Endothelial cell of umbilical vein (primary cell): ENCODE results near the gene KIF9. TPM values are rescaled to one million over a fixed set of nuclear protein-coding genes. Genes with fewer than 3 reads are reported as not detected.

Source experiments
- BruUV-seq: library from RNA; stranded (reverse); fragments of 400-500 nt; replicated peaks from 2 replicates; lab custom pipeline; 2021; lab: Mats Ljungman, UMichigan
- CTCF ChIA-PET: fragments of 300-600, 350-600 bp; sonication (Branson Sonifier 250); formaldehyde crosslinking; loops from one replicate; lab custom pipeline; 2021; ENCODE audit warnings: antibody characterized with exemption, inconsistent platforms; lab: Charles Lee
- POLR2A ChIA-PET: fragments of 300-600, 350-600 bp; sonication (Branson Sonifier 250); formaldehyde crosslinking; loops from one replicate; lab custom pipeline; 2021; ENCODE audit warnings: antibody characterized with exemption, inconsistent platforms; lab: Charles Lee
- DNase-seq: peaks from one replicate; pipeline ENCODE4 v3.0.0-alpha.2; 2011; ENCODE audit warnings: low read depth, low spot score
- FAIRE-seq: peaks from 2 replicates; lab custom pipeline; 2011; peaks lifted over from hg19 to GRCh38; lab: Jason Lieb, UNC
- H2AFZ ChIP-seq: 2 replicates; pipeline ENCODE4 v1.6.0; 2012; ENCODE audit warnings: low read depth, low read length, control low read depth, inconsistent platforms
- H3K27ac ChIP-seq: 2 replicates; pipeline ENCODE4 v1.5.1; 2011; ENCODE audit warnings: low read depth, mild to moderate bottlenecking, control low read depth, low read length, moderate library complexity; ENCODE audit not compliant: insufficient read depth
- H3K27me3 ChIP-seq, 2 experiments: 2 replicates each; pipeline versions ENCODE4 v1.6.0 to v1.6.1; 2011; ENCODE audit warnings: low read length in 2 of 2, mixed read lengths in 1 of 2; ENCODE audit not compliant: control insufficient read depth in 2 of 2, insufficient read depth in 2 of 2
- H3K36me3 ChIP-seq, 2 experiments: 2 replicates in 1 of 2; 3 replicates in 1 of 2; pipeline ENCODE4 v1.5.1; 2011; ENCODE audit warnings: low read length in 2 of 2, mild to moderate bottlenecking in 1 of 2, moderate library complexity in 1 of 2; ENCODE audit not compliant: control insufficient read depth in 2 of 2, insufficient read depth in 2 of 2; ENCODE audit errors: extremely low read depth in 1 of 2
- H3K4me1 ChIP-seq: 3 replicates; pipeline ENCODE4 v1.5.1; 2011; ENCODE audit warnings: mild to moderate bottlenecking, low read length; ENCODE audit not compliant: control insufficient read depth, insufficient read depth; ENCODE audit errors: extremely low read depth
- H3K4me2 ChIP-seq: 2 replicates; pipeline ENCODE4 v1.6.1; 2011; ENCODE audit warnings: low read length, control low read depth, mixed read lengths; ENCODE audit not compliant: insufficient read depth
- H3K4me3 ChIP-seq, 3 experiments: fragments of 200-600 bp in 1 of 3; sonication (generic), shearing (Covaris generic) in 1 of 3; replicated peaks in 1 of 3; 2 replicates each; pipeline ENCODE4 v1.5.1; 2011 to 2016; ENCODE audit warnings: control low read depth in 3 of 3, low read length in 3 of 3, mild to moderate bottlenecking in 2 of 3, inconsistent platforms in 1 of 3, low read depth in 1 of 3, moderate library complexity in 1 of 3; ENCODE audit not compliant: insufficient read depth in 1 of 3
- H3K79me2 ChIP-seq: 2 replicates; pipeline ENCODE4 v1.6.0; 2012; ENCODE audit warnings: low read length, inconsistent platforms; ENCODE audit not compliant: control insufficient read depth, insufficient read depth
- H3K9ac ChIP-seq: replicated peaks from 2 replicates; pipeline ENCODE3; 2011; ENCODE audit warnings: low read length, control low read depth; ENCODE audit not compliant: insufficient read depth; ENCODE audit errors: extremely low read depth
- H3K9me1 ChIP-seq: replicated peaks from 3 replicates; pipeline ENCODE4 v1.6.0; 2011; ENCODE audit warnings: mild to moderate bottlenecking, low read length; ENCODE audit not compliant: control insufficient read depth, insufficient read depth; ENCODE audit errors: extremely low read depth
- H3K9me3 ChIP-seq: replicated peaks from 2 replicates; pipeline ENCODE4 v1.5.1; 2012; ENCODE audit warnings: low read length, inconsistent platforms; ENCODE audit not compliant: control insufficient read depth, insufficient read depth
- H4K20me1 ChIP-seq: replicated peaks from 2 replicates; pipeline ENCODE3; 2011; ENCODE audit warnings: mild to moderate bottlenecking, low read length; ENCODE audit not compliant: control insufficient read depth, insufficient read depth; ENCODE audit errors: extremely low read depth
- EZH2 ChIP-seq: IDR thresholded peaks from 2 replicates; pipeline ENCODE4 v1.6.1; 2012; ENCODE audit warnings: borderline replicate concordance, low read depth, mild to moderate bottlenecking, moderate library complexity, low read length, inconsistent platforms; ENCODE audit not compliant: severe bottlenecking
- FOS ChIP-seq: IDR thresholded peaks from 2 replicates; pipeline ENCODE4 v1.6.1; 2011; ENCODE audit warnings: mild to moderate bottlenecking, low read length, moderate library complexity, borderline replicate concordance; ENCODE audit not compliant: insufficient read depth
- GATA2 ChIP-seq: IDR thresholded peaks from 2 replicates; pipeline ENCODE4 v1.7.0; 2011; ENCODE audit warnings: low read depth, mild to moderate bottlenecking, moderate library complexity, mixed read lengths, low read length; ENCODE audit not compliant: insufficient read length, insufficient read depth
- JUN ChIP-seq: IDR thresholded peaks from 2 replicates; pipeline ENCODE4 v1.6.1; 2011; ENCODE audit warnings: borderline replicate concordance, low read depth; ENCODE audit not compliant: insufficient read length, insufficient read depth
- MYC ChIP-seq: IDR thresholded peaks from one replicate; pipeline ENCODE4 v1.6.1; 2011; ENCODE audit warnings: mild to moderate bottlenecking, low read depth, low read length
- POLR2A ChIP-seq: IDR thresholded peaks from 2 replicates; pipeline ENCODE4 v1.6.1; 2012; ENCODE audit warnings: low read depth, mild to moderate bottlenecking, control low read depth, low read length
- dilution Hi-C: fragments of 300-500 bp; cut with MboI; formaldehyde crosslinking; loops from one replicate; pipeline ENCODE4 v1.15.0; 2019; ENCODE audit warnings: low sequenced_read_pairs; ENCODE audit not compliant: extremely low pct_ligation_motif_present
- intact Hi-C: fragments of 100-400 bp; cut with micrococcal nuclease; formaldehyde crosslinking; loops from one replicate; pipeline ENCODE4 v1.10.0; 2022
- polyA plus RNA-seq, 4 experiments: library from polyadenylated mRNA; depleted of rRNA in 3 of 4; stranded (reverse) in 3 of 4; unstranded in 1 of 4; fragments of >200 nt; gene quantifications; 2 replicates each; pipeline versions ENCODE4 v1.2.1 to v1.2.3, GENCODE V29; 2011 to 2012; ENCODE audit warnings: missing spikeins in 1 of 4
- total RNA-seq: library from RNA; stranded (reverse); gene quantifications from 2 replicates; pipeline ENCODE4 v1.2.3, GENCODE V29; 2021
- TF ChIP-seq, protein P1 (sequence below): IDR thresholded peaks from 2 replicates; pipeline ENCODE4 v1.6.1; 2011; ENCODE audit not compliant: insufficient read depth, insufficient read length
- TF ChIP-seq, protein P2 (sequence below), 2 donors: IDR thresholded peaks; 1 replicate in 1 of 2; 2 replicates in 1 of 2; pipeline ENCODE4 v1.5.1; 2011; ENCODE audit warnings: low read length in 2 of 2, mild to moderate bottlenecking in 2 of 2, moderate library complexity in 2 of 2, control low read depth in 1 of 2, inconsistent platforms in 1 of 2, low read depth in 1 of 2; ENCODE audit not compliant: insufficient read depth in 1 of 2; ENCODE audit errors: extremely low read depth in 1 of 2

KIF9 gene
- total and polyA plus RNA-seq, 2 donors (not counting 3 experiments of a cell fraction or from before 2014, with no cell fraction given) = 20.5 to 22.4 TPM

DNA sequence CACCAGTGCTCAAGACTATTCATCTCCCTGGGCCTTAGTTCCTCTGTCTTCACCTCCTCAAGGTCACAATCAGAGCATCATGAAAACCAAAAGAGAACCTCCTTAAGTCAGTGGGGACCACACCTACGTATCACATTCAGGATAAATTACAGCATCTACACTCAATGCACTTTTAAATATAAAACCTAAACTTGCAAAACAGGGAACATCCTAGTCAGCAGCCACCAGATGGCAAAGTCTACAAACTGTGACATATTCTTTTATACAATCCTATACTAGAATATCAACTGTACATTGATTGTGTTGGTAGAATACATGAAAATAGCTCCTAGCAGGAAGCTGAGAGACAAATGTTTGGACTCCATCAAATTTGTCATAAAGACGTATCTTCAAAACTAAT lies 7.9 kb downstream of the KIF9 start:
- Histone ChIP-seq H3K9me3 (no peaks in the 10 kb centered on the region), H3K9ac (no peak overlapping the region), H3K79me2 (no peaks in the 10 kb centered on the region), H4K20me1 (no peaks in the 10 kb centered on the region), H3K9me1 (no peaks in the 10 kb centered on the region), H3K4me1 (no peaks in the 10 kb centered on the region), H3K27me3 (no peaks in the 10 kb centered on the region), H3K4me2 (no peak overlapping the region), H2AFZ (no peak overlapping the region), H3K27ac (no peak overlapping the region), H3K4me3 (no peak overlapping the region), H3K36me3 (peaks cover 0 to 5% of the 10 kb centered on the region in 2 experiments)
- intact Hi-C loops = no loop called here
- BruUV-seq = no TSS peak
- TF ChIP-seq POLR2A = no peak
- TF ChIP-seq GATA2 = no peak
- TF ChIP-seq JUN = no peak
- TF ChIP-seq MYC = no peak
- TF ChIP-seq EZH2 = no peak
- TF ChIP-seq FOS = no peak
- TF ChIP-seq, protein P1, sequence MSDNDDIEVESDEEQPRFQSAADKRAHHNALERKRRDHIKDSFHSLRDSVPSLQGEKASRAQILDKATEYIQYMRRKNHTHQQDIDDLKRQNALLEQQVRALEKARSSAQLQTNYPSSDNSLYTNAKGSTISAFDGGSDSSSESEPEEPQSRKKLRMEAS = no peak
- TF ChIP-seq, protein P2, sequence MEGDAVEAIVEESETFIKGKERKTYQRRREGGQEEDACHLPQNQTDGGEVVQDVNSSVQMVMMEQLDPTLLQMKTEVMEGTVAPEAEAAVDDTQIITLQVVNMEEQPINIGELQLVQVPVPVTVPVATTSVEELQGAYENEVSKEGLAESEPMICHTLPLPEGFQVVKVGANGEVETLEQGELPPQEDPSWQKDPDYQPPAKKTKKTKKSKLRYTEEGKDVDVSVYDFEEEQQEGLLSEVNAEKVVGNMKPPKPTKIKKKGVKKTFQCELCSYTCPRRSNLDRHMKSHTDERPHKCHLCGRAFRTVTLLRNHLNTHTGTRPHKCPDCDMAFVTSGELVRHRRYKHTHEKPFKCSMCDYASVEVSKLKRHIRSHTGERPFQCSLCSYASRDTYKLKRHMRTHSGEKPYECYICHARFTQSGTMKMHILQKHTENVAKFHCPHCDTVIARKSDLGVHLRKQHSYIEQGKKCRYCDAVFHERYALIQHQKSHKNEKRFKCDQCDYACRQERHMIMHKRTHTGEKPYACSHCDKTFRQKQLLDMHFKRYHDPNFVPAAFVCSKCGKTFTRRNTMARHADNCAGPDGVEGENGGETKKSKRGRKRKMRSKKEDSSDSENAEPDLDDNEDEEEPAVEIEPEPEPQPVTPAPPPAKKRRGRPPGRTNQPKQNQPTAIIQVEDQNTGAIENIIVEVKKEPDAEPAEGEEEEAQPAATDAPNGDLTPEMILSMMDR (IDR thresholded peaks at IDR 0.05; ENCODE audit: extremely low read depth in 1 of 2, insufficient read depth in 1 of 2, low read depth in 1 of 2, low read length in 2 of 2) = no peak
- CTCF ChIA-PET = interaction anchor here (2.3 kb wide), 1 partner anchor 49 kb away, joined by 13 read pairs; no protein-coding TSS in a partner anchor
- dilution Hi-C loops = no loop called here
- DNase-seq (no peak), FAIRE-seq (no peak)
- POLR2A ChIA-PET = no interaction called here
